Colonic mucosa (tissue), 4 donors: ENCODE measurements around the gene PRH1. TPM values are rescaled to one million over a fixed set of nuclear protein-coding genes. Genes with fewer than 3 reads are reported as not detected.

Experiments used
- DNase-seq: peaks from one replicate; pipeline ENCODE4 v3.0.0-alpha.2; 2020
- H3K27ac ChIP-seq: fragments of 200-600 bp; one replicate; pipeline ENCODE4 v1.8.0; 2021
- H3K27me3 ChIP-seq: fragments of 200-600 bp; one replicate; pipeline ENCODE4 v1.8.0; 2021
- H3K36me3 ChIP-seq: fragments of 200-600 bp; one replicate; pipeline ENCODE4 v1.8.0; 2021
- H3K4me1 ChIP-seq: fragments of 200-600 bp; one replicate; pipeline ENCODE4 v1.8.0; 2021; ENCODE audit warnings: mild to moderate bottlenecking
- H3K4me3 ChIP-seq: fragments of 200-600 bp; one replicate; pipeline ENCODE4 v1.8.0; 2021
- H3K9ac ChIP-seq, 2 donors: one replicate each; pipeline ENCODE4 v1.7.0; 2013; ENCODE audit warnings: control low read depth in 2 of 2, low read depth in 2 of 2, low read length in 2 of 2
- H3K9me3 ChIP-seq: fragments of 200-600 bp; one replicate; pipeline ENCODE4 v1.8.0; 2021
- intact Hi-C: fragments of 100-400 bp; cut with DNase I; formaldehyde crosslinking; loops from one replicate; pipeline ENCODE4 v1.14.1; 2022
- total RNA-seq, 2 donors: library from RNA; stranded (reverse); fragmentation: NEBNext Ultra II Directional in 1 of 2; extraction: Animal tissue kit (Norgen Biotek cat#: 25700) in 1 of 2; gene quantifications; one replicate each; pipeline ENCODE4 v1.2.1, GENCODE V29; 2021
- TF ChIP-seq, protein P1 (sequence below): fragments of 200-600 bp; IDR thresholded peaks from one replicate; pipeline ENCODE4 v1.8.0; 2022; ENCODE audit warnings: antibody characterized with exemption, mild to moderate bottlenecking
- donor health status: healthy.
- donor health status: DM: no; HTN: no; CAD: no.
- donor health status: DM: no; HTN: no; CAD: no.

The PRH1 gene
- total RNA-seq, 2 donors from 2014 or later = 7.4 to 12.3 TPM

GRCh38 chr12:10909462-10909861, 25.4 kb upstream of the PRH1 start, which contains the start of gene TAS2R13:
TAS2R13 (minus strand) TSS chr12:10909562; CDS start chr12:10909298, 264 bp downstream.
- TF ChIP-seq, protein P1, sequence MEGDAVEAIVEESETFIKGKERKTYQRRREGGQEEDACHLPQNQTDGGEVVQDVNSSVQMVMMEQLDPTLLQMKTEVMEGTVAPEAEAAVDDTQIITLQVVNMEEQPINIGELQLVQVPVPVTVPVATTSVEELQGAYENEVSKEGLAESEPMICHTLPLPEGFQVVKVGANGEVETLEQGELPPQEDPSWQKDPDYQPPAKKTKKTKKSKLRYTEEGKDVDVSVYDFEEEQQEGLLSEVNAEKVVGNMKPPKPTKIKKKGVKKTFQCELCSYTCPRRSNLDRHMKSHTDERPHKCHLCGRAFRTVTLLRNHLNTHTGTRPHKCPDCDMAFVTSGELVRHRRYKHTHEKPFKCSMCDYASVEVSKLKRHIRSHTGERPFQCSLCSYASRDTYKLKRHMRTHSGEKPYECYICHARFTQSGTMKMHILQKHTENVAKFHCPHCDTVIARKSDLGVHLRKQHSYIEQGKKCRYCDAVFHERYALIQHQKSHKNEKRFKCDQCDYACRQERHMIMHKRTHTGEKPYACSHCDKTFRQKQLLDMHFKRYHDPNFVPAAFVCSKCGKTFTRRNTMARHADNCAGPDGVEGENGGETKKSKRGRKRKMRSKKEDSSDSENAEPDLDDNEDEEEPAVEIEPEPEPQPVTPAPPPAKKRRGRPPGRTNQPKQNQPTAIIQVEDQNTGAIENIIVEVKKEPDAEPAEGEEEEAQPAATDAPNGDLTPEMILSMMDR = no peak
- intact Hi-C loops = no loop called here
- Histone ChIP-seq H3K27me3 (no peaks in the 10 kb centered on the region), H3K36me3 (no peaks in the 10 kb centered on the region), H3K9ac (no peak within 1 kb of the TSS), H3K9me3 (no peaks in the 10 kb centered on the region), H3K4me1 (no peaks in the 10 kb centered on the region), H3K4me3 (no peak within 1 kb of the TSS), H3K27ac (no peak within 1 kb of the TSS)
- no peak for DNase-seq

DNA sequence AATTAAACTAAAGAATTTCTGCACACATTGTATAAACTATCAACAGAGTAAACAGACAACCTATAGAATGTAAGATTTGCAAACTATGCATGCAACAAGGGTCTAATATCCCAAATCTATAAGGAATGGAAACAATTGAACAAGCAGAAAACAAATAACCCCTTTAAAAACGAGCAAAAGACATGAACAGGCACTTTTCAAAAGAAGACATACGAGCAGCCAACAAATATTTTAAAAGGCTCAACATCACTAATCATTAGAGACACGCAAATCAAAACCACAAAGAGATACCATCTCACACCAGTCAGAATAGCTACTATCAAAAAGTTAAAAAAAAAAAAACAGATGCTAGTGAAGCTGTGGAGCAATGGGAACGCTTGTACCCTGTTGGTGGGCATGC, 20.6 kb upstream of the PRH1 start:
- intact Hi-C loops = no loop called here
- Histone ChIP-seq H3K4me3 (no peak overlapping the region), H3K9ac (no peak overlapping the region), H3K4me1 (no peaks in the 10 kb centered on the region), H3K27ac (no peak overlapping the region), H3K36me3 (no peaks in the 10 kb centered on the region), H3K9me3 (no peaks in the 10 kb centered on the region), H3K27me3 (no peaks in the 10 kb centered on the region)
- DNase-seq = no peak
- TF ChIP-seq, protein P1 = no peak

GRCh38 chr12:10901427-10901826, 17.4 kb upstream of the PRH1 start:
- Histone ChIP-seq H3K36me3 (no peaks in the 10 kb centered on the region), H3K4me3 (no peak overlapping the region), H3K9ac (no peak overlapping the region), H3K4me1 (no peaks in the 10 kb centered on the region), H3K27me3 (no peaks in the 10 kb centered on the region), H3K9me3 (no peaks in the 10 kb centered on the region), H3K27ac (no peak overlapping the region)
- intact Hi-C loops = no loop called here
- no peak for DNase-seq
- TF ChIP-seq, protein P1 = no peak

DNA sequence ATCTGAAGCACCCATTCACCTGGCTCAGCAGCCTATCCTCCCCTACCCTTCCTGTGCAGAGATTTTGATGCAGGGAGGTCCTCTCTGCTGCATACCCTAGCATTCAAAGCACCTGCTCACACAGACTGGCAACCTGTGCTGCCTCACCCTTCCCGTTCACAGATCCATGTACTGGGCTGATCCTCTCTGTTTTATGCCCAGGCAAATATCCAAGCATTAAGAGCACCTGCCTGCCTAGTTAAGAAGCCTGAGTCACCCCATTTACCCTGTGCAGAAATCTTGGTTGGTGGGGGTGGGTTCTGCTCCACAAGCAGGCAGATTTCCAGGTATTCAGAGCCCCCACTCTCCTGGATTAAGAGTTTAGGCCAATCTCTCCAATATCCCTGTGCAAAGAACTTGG, 16.9 kb upstream of the PRH1 start:
- no peak overlapping the region for H3K27ac ChIP-seq
- DNase-seq = no peak
- no peak overlapping the region for H3K4me3 ChIP-seq
- no peaks in the 10 kb centered on the region for H3K9me3 ChIP-seq
- H3K36me3 ChIP-seq = no peaks in the 10 kb centered on the region
- H3K9ac ChIP-seq = no peak overlapping the region
- intact Hi-C loops = no loop called here
- no peaks in the 10 kb centered on the region for H3K4me1 ChIP-seq
- TF ChIP-seq, protein P1 = no peak
- no peaks in the 10 kb centered on the region for H3K27me3 ChIP-seq

DNA sequence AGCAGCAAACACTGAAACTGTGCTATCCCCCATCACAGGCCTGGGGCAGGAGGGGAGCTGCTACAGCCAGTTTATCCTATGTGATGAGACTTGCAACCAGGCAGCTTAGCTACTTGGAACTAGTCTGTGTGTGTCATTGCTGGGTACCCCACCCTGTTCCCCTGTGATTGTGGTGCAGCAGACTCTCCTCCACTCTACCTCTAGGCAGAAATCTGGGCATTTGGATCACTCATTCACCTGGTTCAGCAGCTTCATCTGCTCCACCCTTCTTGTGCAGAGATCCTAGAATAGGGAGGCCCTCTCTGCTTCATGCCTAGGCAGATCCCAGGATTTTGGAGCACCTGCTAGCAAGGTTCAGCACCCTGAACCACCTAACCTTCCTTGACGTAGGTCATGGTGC, 16.5 kb upstream of the PRH1 start:
- Histone ChIP-seq H3K27me3 (no peaks in the 10 kb centered on the region), H3K4me1 (no peaks in the 10 kb centered on the region), H3K9me3 (no peaks in the 10 kb centered on the region), H3K9ac (no peak overlapping the region), H3K36me3 (no peaks in the 10 kb centered on the region), H3K27ac (no peak overlapping the region), H3K4me3 (no peak overlapping the region)
- intact Hi-C loops = no loop called here
- TF ChIP-seq, protein P1 = no peak
- no peak for DNase-seq

DNA sequence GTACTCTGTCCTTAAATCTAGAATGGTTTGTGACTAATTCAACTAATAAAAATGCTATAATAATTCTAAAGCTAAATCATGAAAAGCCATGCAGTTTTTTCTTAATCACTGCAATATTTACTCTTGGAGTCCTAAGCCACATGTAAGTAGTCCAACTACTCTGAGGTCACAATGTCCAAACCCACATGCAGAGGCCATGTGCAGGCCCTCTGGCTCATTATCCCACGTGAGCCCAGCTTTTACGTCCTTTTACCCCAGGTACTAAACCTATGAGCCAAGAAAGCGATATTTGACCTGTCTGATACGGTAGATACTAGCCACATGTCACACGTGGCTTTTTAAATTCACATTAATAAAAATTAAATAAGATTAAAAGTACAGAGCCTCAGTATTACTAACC, 12.8 kb upstream of the PRH1 start:
- no peaks in the 10 kb centered on the region for H3K4me1 ChIP-seq
- TF ChIP-seq, protein P1 = no peak

More for the DNA sequence above, 12.8 kb upstream of the PRH1 start:
- intact Hi-C loops = no loop called here
- Histone ChIP-seq H3K4me3 (no peak overlapping the region), H3K36me3 (no peaks in the 10 kb centered on the region), H3K9me3 (no peaks in the 10 kb centered on the region), H3K27me3 (no peaks in the 10 kb centered on the region), H3K9ac (no peak overlapping the region), H3K27ac (no peak overlapping the region)
- DNase-seq = no peak
